Vagina (tissue), 2 donors: ENCODE measurements around the gene LAMTOR3.

Source experiments
- POLR2A ChIP-seq, 2 donors: fragments of 450-650 bp; IDR thresholded peaks; one replicate each; pipeline ENCODE4 v1.6.1; 2017; ENCODE audit warnings: antibody characterized with exemption in 2 of 2, mild to moderate bottlenecking in 2 of 2, moderate library complexity in 2 of 2
- TF ChIP-seq, protein P1 (sequence below), 3 experiments: fragments of 450-650 bp in 2 of 3; fragments of 200-600 bp in 1 of 3; sonication (generic) in 1 of 3; IDR thresholded peaks; one replicate each; pipeline ENCODE4 v1.5.1; 2017 to 2019; ENCODE audit warnings: antibody characterized with exemption in 3 of 3, mild to moderate bottlenecking in 2 of 3, moderate library complexity in 2 of 3

DNA sequence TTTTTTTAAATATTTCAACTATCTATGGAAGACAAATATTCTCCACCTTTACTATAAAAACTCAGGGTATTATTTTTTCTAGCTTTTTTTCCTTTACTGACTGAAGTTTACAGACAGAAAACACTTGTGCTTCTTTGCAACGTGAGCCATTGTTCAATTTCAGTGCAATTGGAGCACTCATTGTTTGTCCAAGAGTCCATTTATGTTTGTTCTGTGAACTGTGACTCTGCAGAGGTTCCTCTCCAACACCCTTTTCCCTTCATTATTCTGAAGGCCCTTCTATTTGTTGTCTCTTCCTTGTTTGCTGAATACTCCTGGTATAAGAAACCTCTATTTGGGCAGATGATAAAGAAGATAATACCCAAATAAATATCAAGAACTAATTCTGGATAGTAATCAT lies 40.2 kb downstream of the LAMTOR3 start:
- TF ChIP-seq, protein P1, sequence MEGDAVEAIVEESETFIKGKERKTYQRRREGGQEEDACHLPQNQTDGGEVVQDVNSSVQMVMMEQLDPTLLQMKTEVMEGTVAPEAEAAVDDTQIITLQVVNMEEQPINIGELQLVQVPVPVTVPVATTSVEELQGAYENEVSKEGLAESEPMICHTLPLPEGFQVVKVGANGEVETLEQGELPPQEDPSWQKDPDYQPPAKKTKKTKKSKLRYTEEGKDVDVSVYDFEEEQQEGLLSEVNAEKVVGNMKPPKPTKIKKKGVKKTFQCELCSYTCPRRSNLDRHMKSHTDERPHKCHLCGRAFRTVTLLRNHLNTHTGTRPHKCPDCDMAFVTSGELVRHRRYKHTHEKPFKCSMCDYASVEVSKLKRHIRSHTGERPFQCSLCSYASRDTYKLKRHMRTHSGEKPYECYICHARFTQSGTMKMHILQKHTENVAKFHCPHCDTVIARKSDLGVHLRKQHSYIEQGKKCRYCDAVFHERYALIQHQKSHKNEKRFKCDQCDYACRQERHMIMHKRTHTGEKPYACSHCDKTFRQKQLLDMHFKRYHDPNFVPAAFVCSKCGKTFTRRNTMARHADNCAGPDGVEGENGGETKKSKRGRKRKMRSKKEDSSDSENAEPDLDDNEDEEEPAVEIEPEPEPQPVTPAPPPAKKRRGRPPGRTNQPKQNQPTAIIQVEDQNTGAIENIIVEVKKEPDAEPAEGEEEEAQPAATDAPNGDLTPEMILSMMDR (IDR thresholded peaks at IDR 0.05), result no peak
- no peak for TF ChIP-seq POLR2A (IDR thresholded peaks at IDR 0.05)
